Endodermal cell (in vitro differentiated cells): ENCODE results near the gene NAPEPLD. TPM values are rescaled to one million over a fixed set of nuclear protein-coding genes. Genes with fewer than 3 reads are reported as not detected.

ENCODE experiments used
- DNase-seq: peaks from one replicate; pipeline ENCODE4 v3.0.0-alpha.2; 2017
- H3K27ac ChIP-seq: 2 replicates; pipeline ENCODE4 v1.5.1; 2013; ENCODE audit warnings: mild to moderate bottlenecking, low read depth, low read length, moderate library complexity
- H3K27me3 ChIP-seq: 2 replicates; pipeline ENCODE4 v1.6.1; 2013; ENCODE audit warnings: mild to moderate bottlenecking, low read length, moderate library complexity; ENCODE audit not compliant: insufficient read depth, control insufficient read depth, poor library complexity, severe bottlenecking
- H3K36me3 ChIP-seq: 2 replicates; pipeline ENCODE4 v1.7.0; 2013; ENCODE audit warnings: mild to moderate bottlenecking, low read length, moderate library complexity; ENCODE audit not compliant: control insufficient read depth, insufficient read depth
- H3K4me1 ChIP-seq: one replicate; pipeline ENCODE4 v1.7.0; 2013; ENCODE audit warnings: low read length; ENCODE audit not compliant: control insufficient read depth, insufficient read depth
- H3K4me3 ChIP-seq: 2 replicates; pipeline ENCODE4 v1.5.1; 2013; ENCODE audit warnings: mild to moderate bottlenecking, low read length, moderate library complexity
- H3K9ac ChIP-seq: 2 replicates; pipeline ENCODE4 v1.6.1; 2013; ENCODE audit warnings: mild to moderate bottlenecking, low read length, moderate library complexity; ENCODE audit not compliant: poor library complexity, severe bottlenecking; ENCODE audit errors: extremely low read depth
- H3K9me3 ChIP-seq: 2 replicates; pipeline ENCODE4 v1.6.1; 2013; ENCODE audit warnings: mild to moderate bottlenecking, low read length, moderate library complexity; ENCODE audit not compliant: control insufficient read depth
- H3K27ac Mint-ChIP-seq: 2 replicates; pipeline ENCODE4 v1.8.0; 2020; ENCODE audit warnings: mixed read lengths
- H3K27me3 Mint-ChIP-seq: 2 replicates; pipeline ENCODE4 v1.8.0; 2021; ENCODE audit warnings: mild to moderate bottlenecking, mixed read lengths; ENCODE audit not compliant: insufficient read depth
- H3K36me3 Mint-ChIP-seq: 2 replicates; pipeline ENCODE4 v1.8.0; 2020; ENCODE audit warnings: low read depth, mixed read lengths
- H3K4me1 Mint-ChIP-seq: 2 replicates; pipeline ENCODE4 v1.8.0; 2020; ENCODE audit warnings: mixed read lengths
- H3K4me3 Mint-ChIP-seq: 2 replicates; pipeline ENCODE4 v1.8.0; 2020; ENCODE audit warnings: mild to moderate bottlenecking, moderate library complexity, mixed read lengths
- H3K9me3 Mint-ChIP-seq: 2 replicates; pipeline ENCODE4 v1.8.0; 2020; ENCODE audit warnings: mild to moderate bottlenecking, mixed read lengths
- CTCF ChIP-seq: fragments of 200-600 bp; sonication (generic); conservative IDR thresholded peaks from 2 replicates; pipeline ENCODE4 v1.5.0; 2021; ENCODE audit warnings: antibody characterized with exemption, mild to moderate bottlenecking
- WGBS, 2 experiments: methylation state at CpG; one replicate each; pipeline versions ENCODE4 v1.1.5 to v1.1.7; 2013; ENCODE audit warnings: missing lambda C conversion rate in 2 of 2, mixed read lengths in 1 of 2; ENCODE audit not compliant: insufficient coverage in 1 of 2, insufficient read length in 1 of 2; 5-methylcytosine and 5-hydroxymethylcytosine counted together
- total RNA-seq, 2 donors: library from RNA; stranded (reverse); fragmentation: NEBNext Ultra II Directional in 1 of 2; extraction: Animal tissue kit (Norgen Biotek cat#: 25700) in 1 of 2; gene quantifications; 2 replicates in 1 of 2; 3 replicates in 1 of 2; pipeline ENCODE4 v1.2.1, GENCODE V29; 2021

The NAPEPLD gene
- total RNA-seq, 2 donors from 2014 or later, result 13.2 to 14.1 TPM

- Histone ChIP-seq H3K36me3 (peaks cover under 1% of the 10 kb centered on the region), H3K9ac (peak within 1 kb of the TSS; percentile 73), H3K4me3 (peak within 1 kb of the TSS; percentile 89), H3K27me3 (no peaks in the 10 kb centered on the region), H3K4me1 (no peaks in the 10 kb centered on the region), H3K27ac (peak within 1 kb of the TSS; percentile 81), H3K9me3 (peaks cover 8% of the 10 kb centered on the region)
- 1 to 10% methylated on average over 20 to 83 of the region's 83 CpGs for WGBS, 2 experiments
- DNase-seq, result peak; percentile 95
- Mint-ChIP-seq H3K4me1 (peaks cover 10% of the 10 kb centered on the region), H3K36me3 (peaks cover 11% of the 10 kb centered on the region), H3K27me3 (no peaks in the 10 kb centered on the region), H3K4me3 (peak within 1 kb of the TSS; percentile 72), H3K9me3 (peaks cover 5% of the 10 kb centered on the region), H3K27ac (peak within 1 kb of the TSS; percentile 95)
- TF ChIP-seq CTCF, result peak; percentile 41
These were observed 74.2 kb downstream of the NAPEPLD start, which contains the start of the genes ARMC10 and FBXL13 for GRCh38 chr7:103074519-103075336. TSS of gene ARMC10 (plus strand) at chr7:103075140. CDS start at chr7:103075273, 133 bp downstream. TSS of gene FBXL13 (minus strand) at chr7:103074796.

GRCh38 chr7:103073989-103074518 is 74.8 kb downstream of the NAPEPLD start:
- no peaks in the 10 kb centered on the region for H3K27me3 Mint-ChIP-seq
- 14 to 22% methylated on average over 5 to 6 of the region's 6 CpGs for whole genome bisulfite sequencing, 2 experiments
- Histone ChIP-seq H3K27me3 (no peaks in the 10 kb centered on the region), H3K4me1 (no peaks in the 10 kb centered on the region), H3K27ac (no peak overlapping the region), H3K9me3 (peaks cover 8% of the 10 kb centered on the region), H3K4me3 (peak overlapping the region; percentile 89), H3K9ac (peak overlapping the region; percentile 73), H3K36me3 (no peaks in the 10 kb centered on the region)
- H3K27ac Mint-ChIP-seq, result peak overlapping the region; percentile 95
- H3K4me3 Mint-ChIP-seq, result peak overlapping the region; percentile 72
- peaks cover 15% of the 10 kb centered on the region for H3K36me3 Mint-ChIP-seq
- H3K9me3 Mint-ChIP-seq, result peaks cover 10% of the 10 kb centered on the region
- peaks cover 10% of the 10 kb centered on the region for H3K4me1 Mint-ChIP-seq
- TF ChIP-seq CTCF, result no peak
- no peak for DNase-seq

GRCh38 chr7:103071000-103071399 is 77.9 kb downstream of the NAPEPLD start:
- H3K27ac Mint-ChIP-seq, result no peak overlapping the region
- H3K27ac ChIP-seq, result no peak overlapping the region
- no peak overlapping the region for H3K4me3 Mint-ChIP-seq
- DNase-seq, result no peak
- peaks cover 8% of the 10 kb centered on the region for H3K9me3 ChIP-seq
- 88 to 98% methylated on average over 2 of the region's 2 CpGs for WGBS, 2 experiments
- H3K27me3 ChIP-seq, result no peaks in the 10 kb centered on the region
- H3K4me1 Mint-ChIP-seq, result peaks cover 7% of the 10 kb centered on the region
- no peak overlapping the region for H3K9ac ChIP-seq
- H3K36me3 Mint-ChIP-seq, result peaks cover 15% of the 10 kb centered on the region
- H3K4me1 ChIP-seq, result no peaks in the 10 kb centered on the region
- no peaks in the 10 kb centered on the region for H3K27me3 Mint-ChIP-seq
- no peak overlapping the region for H3K4me3 ChIP-seq
- peaks cover 21% of the 10 kb centered on the region for H3K9me3 Mint-ChIP-seq
- no peak for TF ChIP-seq CTCF
- H3K36me3 ChIP-seq, result no peaks in the 10 kb centered on the region
